ENCODE data around the gene USP22.

Gene USP22

DNA sequence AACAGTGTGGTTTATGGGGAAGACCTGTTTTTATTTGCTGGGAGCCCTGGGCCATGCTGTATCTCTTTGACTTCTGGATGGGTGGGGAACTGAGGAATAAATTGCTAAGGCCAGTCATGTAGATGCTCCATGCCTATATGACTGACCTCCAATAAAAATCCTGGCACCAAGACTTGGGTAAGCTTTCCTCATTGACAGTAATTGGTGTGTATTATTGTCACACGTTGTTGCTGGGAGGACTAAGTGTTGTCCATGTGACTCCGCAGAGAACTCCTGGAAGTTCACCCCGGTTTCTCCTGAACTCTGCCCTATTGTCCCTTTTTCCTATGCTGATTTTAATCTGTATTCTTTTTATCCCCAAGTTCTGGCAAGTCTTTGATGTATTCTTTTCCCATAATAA lies 33.4 kb upstream of the USP22 start:
- TF ChIP-seq, protein P1, sequence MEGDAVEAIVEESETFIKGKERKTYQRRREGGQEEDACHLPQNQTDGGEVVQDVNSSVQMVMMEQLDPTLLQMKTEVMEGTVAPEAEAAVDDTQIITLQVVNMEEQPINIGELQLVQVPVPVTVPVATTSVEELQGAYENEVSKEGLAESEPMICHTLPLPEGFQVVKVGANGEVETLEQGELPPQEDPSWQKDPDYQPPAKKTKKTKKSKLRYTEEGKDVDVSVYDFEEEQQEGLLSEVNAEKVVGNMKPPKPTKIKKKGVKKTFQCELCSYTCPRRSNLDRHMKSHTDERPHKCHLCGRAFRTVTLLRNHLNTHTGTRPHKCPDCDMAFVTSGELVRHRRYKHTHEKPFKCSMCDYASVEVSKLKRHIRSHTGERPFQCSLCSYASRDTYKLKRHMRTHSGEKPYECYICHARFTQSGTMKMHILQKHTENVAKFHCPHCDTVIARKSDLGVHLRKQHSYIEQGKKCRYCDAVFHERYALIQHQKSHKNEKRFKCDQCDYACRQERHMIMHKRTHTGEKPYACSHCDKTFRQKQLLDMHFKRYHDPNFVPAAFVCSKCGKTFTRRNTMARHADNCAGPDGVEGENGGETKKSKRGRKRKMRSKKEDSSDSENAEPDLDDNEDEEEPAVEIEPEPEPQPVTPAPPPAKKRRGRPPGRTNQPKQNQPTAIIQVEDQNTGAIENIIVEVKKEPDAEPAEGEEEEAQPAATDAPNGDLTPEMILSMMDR (IDR thresholded peaks at IDR 0.05; ENCODE audit: insufficient read depth, low read length, poor library complexity, severe bottlenecking), result no peak
- no peak for TF ChIP-seq EZH2phosphoT487 (conservative IDR thresholded peaks at IDR 0.05; ENCODE audit: low read length)
- H3K27me3 ChIP-seq (ENCODE audit: low read length), result no peaks in the 10 kb centered on the region

DNA sequence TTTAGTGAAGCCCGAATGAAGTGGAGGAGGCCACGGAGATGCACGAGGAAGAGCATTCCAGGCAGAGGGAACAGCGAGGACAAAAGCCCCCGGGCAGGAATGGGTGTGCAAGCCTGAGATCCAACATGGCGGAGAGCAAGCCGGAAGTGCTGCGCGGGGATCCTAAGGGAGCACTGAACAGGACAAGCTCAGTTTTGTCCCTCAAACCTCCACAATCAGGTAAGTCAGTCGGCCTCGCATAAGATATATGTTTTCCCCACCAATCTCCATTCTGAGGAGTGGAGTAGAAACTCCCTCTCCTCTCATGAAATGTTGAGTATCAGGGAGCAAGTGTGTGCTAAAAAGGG lies 32.9 kb upstream of the USP22 start:
- H4K20me1 ChIP-seq (ENCODE audit: low read depth, low read length), result no peaks in the 10 kb centered on the region
- H3K79me2 ChIP-seq (ENCODE audit: insufficient read depth, low read length), result no peaks in the 10 kb centered on the region
- no peak overlapping the region for H2AFZ ChIP-seq (ENCODE audit: low read depth, low read length, severe bottlenecking)
- H3K4me2 ChIP-seq (ENCODE audit: low read depth, low read length, poor library complexity, severe bottlenecking), result no peak overlapping the region
- no peaks in the 10 kb centered on the region for H3F3A ChIP-seq (ENCODE audit: insufficient read depth)
- no peaks in the 10 kb centered on the region for H3K9me2 ChIP-seq (replicated peaks; ENCODE audit: insufficient read depth, low read length)
- H3K9me3 ChIP-seq (ENCODE audit: insufficient read depth, low read length), result no peaks in the 10 kb centered on the region
- TF ChIP-seq EZH2phosphoT487 (conservative IDR thresholded peaks at IDR 0.05; ENCODE audit: low read length), result no peak
- no peaks in the 10 kb centered on the region for H3K27me3 ChIP-seq (ENCODE audit: low read length)
- no peaks in the 10 kb centered on the region for H3K36me3 ChIP-seq (ENCODE audit: low read length)
- H3K4me3 ChIP-seq (ENCODE audit: insufficient read depth, low read length, poor library complexity, severe bottlenecking), result no peak overlapping the region
- H3K9ac ChIP-seq (ENCODE audit: low read length), result no peak overlapping the region
- no peak overlapping the region for H3K27ac ChIP-seq (ENCODE audit: low read depth, low read length)

More for the DNA sequence above, 33.4 kb upstream of the USP22 start:
- Histone ChIP-seq H3K9me2 (replicated peaks; ENCODE audit: insufficient read depth, low read length) (no peaks in the 10 kb centered on the region), H3K9ac (ENCODE audit: low read length) (no peak overlapping the region), H3K27ac (ENCODE audit: low read depth, low read length) (no peak overlapping the region), H3F3A (ENCODE audit: insufficient read depth) (no peaks in the 10 kb centered on the region), H3K9me3 (ENCODE audit: insufficient read depth, low read length) (no peaks in the 10 kb centered on the region), H3K36me3 (ENCODE audit: low read length) (no peaks in the 10 kb centered on the region), H3K79me2 (ENCODE audit: insufficient read depth, low read length) (no peaks in the 10 kb centered on the region), H2AFZ (ENCODE audit: low read depth, low read length, severe bottlenecking) (no peak overlapping the region), H4K20me1 (ENCODE audit: low read depth, low read length) (no peaks in the 10 kb centered on the region), H3K4me2 (ENCODE audit: low read depth, low read length, poor library complexity, severe bottlenecking) (no peak overlapping the region), H3K4me3 (ENCODE audit: insufficient read depth, low read length, poor library complexity, severe bottlenecking) (no peak overlapping the region)

DNA sequence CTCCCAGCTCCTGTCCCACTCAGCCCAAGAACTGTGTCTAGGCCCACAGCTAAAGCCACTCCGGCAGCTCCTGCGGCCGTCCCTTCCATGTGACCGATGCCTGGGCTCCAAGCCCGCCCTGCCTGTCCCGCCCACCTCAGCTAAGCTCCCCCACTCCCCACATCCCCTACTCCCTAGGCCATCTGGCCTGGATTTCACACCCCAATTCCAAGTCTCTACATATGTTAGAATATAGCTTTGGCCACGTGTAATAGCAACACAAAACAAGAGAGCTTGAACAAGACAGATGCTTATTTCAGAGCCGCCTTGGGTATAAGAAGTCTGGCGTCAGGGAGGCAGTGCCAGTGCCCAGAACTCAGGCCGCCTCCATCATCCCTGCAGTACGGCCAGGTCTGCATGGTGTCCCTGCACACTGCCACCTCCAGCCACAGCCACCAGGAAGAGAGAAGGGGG lies 30.0 kb upstream of the USP22 start:
- no peak overlapping the region for H3K4me2 ChIP-seq (ENCODE audit: low read depth, low read length, poor library complexity, severe bottlenecking)
- no peaks in the 10 kb centered on the region for H3K9me3 ChIP-seq (ENCODE audit: insufficient read depth, low read length)
- no peaks in the 10 kb centered on the region for H3K9me2 ChIP-seq (replicated peaks; ENCODE audit: insufficient read depth, low read length)
- no peaks in the 10 kb centered on the region for H3K36me3 ChIP-seq (ENCODE audit: low read length)
- H3K9ac ChIP-seq (ENCODE audit: low read length), result no peak overlapping the region
- H3K79me2 ChIP-seq (ENCODE audit: insufficient read depth, low read length), result no peaks in the 10 kb centered on the region
- H3K27me3 ChIP-seq (ENCODE audit: low read length), result no peaks in the 10 kb centered on the region
- H4K20me1 ChIP-seq (ENCODE audit: low read depth, low read length), result no peaks in the 10 kb centered on the region
- H3K4me3 ChIP-seq (ENCODE audit: insufficient read depth, low read length, poor library complexity, severe bottlenecking), result no peak overlapping the region
- TF ChIP-seq, protein P1 (IDR thresholded peaks at IDR 0.05; ENCODE audit: insufficient read depth, low read length, poor library complexity, severe bottlenecking), result no peak
- TF ChIP-seq EZH2phosphoT487 (conservative IDR thresholded peaks at IDR 0.05; ENCODE audit: low read length), result no peak
- H3F3A ChIP-seq (ENCODE audit: insufficient read depth), result no peaks in the 10 kb centered on the region
- H3K27ac ChIP-seq (ENCODE audit: low read depth, low read length), result no peak overlapping the region
- no peak overlapping the region for H2AFZ ChIP-seq (ENCODE audit: low read depth, low read length, severe bottlenecking)

DNA sequence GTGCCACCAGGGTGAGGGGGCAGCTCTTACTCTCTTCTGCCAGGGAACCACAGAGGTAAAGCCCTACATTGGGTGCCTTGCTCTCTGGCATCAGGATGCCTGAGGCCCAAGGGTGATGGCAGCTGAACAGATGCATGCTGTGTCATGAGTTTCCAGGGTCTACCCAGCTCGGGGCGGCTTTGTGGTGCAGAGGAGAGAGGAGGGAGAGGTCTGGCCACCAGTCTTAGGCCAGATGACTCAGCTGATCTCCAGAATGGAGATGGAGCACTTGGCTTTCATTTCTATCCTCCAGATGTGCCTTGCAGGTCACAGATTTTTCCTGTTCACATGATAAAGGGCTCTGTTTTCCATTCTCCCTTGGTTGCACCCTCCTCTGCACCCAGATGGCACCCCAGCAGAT lies 23.6 kb upstream of the USP22 start:
- Histone ChIP-seq H3K36me3 (ENCODE audit: low read length) (no peaks in the 10 kb centered on the region), H3K9ac (ENCODE audit: low read length) (no peak overlapping the region), H3K79me2 (ENCODE audit: insufficient read depth, low read length) (no peaks in the 10 kb centered on the region), H3K27me3 (ENCODE audit: low read length) (no peaks in the 10 kb centered on the region), H3K4me3 (ENCODE audit: insufficient read depth, low read length, poor library complexity, severe bottlenecking) (no peak overlapping the region), H3F3A (ENCODE audit: insufficient read depth) (no peaks in the 10 kb centered on the region), H3K9me2 (replicated peaks; ENCODE audit: insufficient read depth, low read length) (no peaks in the 10 kb centered on the region), H4K20me1 (ENCODE audit: low read depth, low read length) (no peaks in the 10 kb centered on the region), H2AFZ (ENCODE audit: low read depth, low read length, severe bottlenecking) (no peak overlapping the region), H3K9me3 (ENCODE audit: insufficient read depth, low read length) (no peaks in the 10 kb centered on the region), H3K27ac (ENCODE audit: low read depth, low read length) (no peak overlapping the region), H3K4me2 (ENCODE audit: low read depth, low read length, poor library complexity, severe bottlenecking) (no peak overlapping the region)
- TF ChIP-seq EZH2phosphoT487 (conservative IDR thresholded peaks at IDR 0.05; ENCODE audit: low read length), result no peak
- TF ChIP-seq, protein P1 (IDR thresholded peaks at IDR 0.05; ENCODE audit: insufficient read depth, low read length, poor library complexity, severe bottlenecking), result no peak

Measured in SU-DHL-6 (cell line).